ENCODE results near the gene ZNF282.

GRCh38 chr7:149210551-149210950 is 15.2 kb downstream of the ZNF282 start:
- TF ChIP-seq CTCF (IDR thresholded peaks at IDR 0.05; ENCODE audit: borderline replicate concordance, extremely low read depth, low read length, poor library complexity, severe bottlenecking) (no peak), EZH2 (IDR thresholded peaks at IDR 0.05; ENCODE audit: borderline replicate concordance, low read depth, low read length, severe bottlenecking) (no peak)

Measured in DND-41 (cell line).